HCT116 (cell line): ENCODE results near the gene COPG1. TPM values are rescaled to one million over a fixed set of nuclear protein-coding genes. Genes with fewer than 3 reads are reported as not detected.

Experiments
- ATAC-seq: fragments of 200-7000 bp; cut with Tn5 transposase; 2 replicates; pipeline ENCODE4 v1.9.1; 2020; ENCODE audit warnings: mild to moderate bottlenecking, moderate library complexity
- BruUV-seq: library from RNA; stranded (reverse); fragments of 400-500 nt; replicated peaks from 2 replicates; lab custom pipeline; 2021; lab: Mats Ljungman, UMichigan
- CTCF ChIA-PET: fragments of 300-600 bp; sonication (Branson Sonifier 250); formaldehyde crosslinking; loops from one replicate; lab custom pipeline; 2021; ENCODE audit warnings: antibody characterized with exemption; lab: Charles Lee
- POLR2A ChIA-PET: fragments of 300-600, 350-600 bp; sonication (Branson Sonifier 250); formaldehyde crosslinking; loops from one replicate; lab custom pipeline; 2021; ENCODE audit warnings: antibody characterized with exemption; lab: Charles Lee
- RAD21 ChIA-PET, 2 experiments: fragments of 300-600 bp; sonication (Branson Sonifier 250); formaldehyde crosslinking; loops; one replicate each; lab custom pipeline; 2023; ENCODE audit warnings: low total read pairs in 2 of 2; ENCODE audit not compliant: uncharacterized antibody in 2 of 2, unreplicated experiment in 2 of 2, low non-redundant PET in 1 of 2; lab: Charles Lee
- DNase-seq: peaks from one replicate; pipeline ENCODE4 v3.0.0-alpha.2; 2010; ENCODE audit warnings: low read depth, low spot score
- H2AFZ ChIP-seq: fragments of 200-600 bp; shearing (Covaris generic), sonication (generic); 2 replicates; pipeline ENCODE4 v1.6.1; 2017; ENCODE audit warnings: low read depth, mixed run types, mixed read lengths, antibody characterized with exemption, low read length; ENCODE audit not compliant: poor library complexity, severe bottlenecking
- H3K27ac ChIP-seq: 2 replicates; pipeline ENCODE4 v1.5.1; 2012; ENCODE audit warnings: low read depth, low read length
- H3K27me3 ChIP-seq: fragments of 200-600 bp; sonication (generic); 2 replicates; pipeline ENCODE4 v1.6.1; 2016; ENCODE audit warnings: mixed run types, low read length, mixed read lengths; ENCODE audit not compliant: insufficient read depth
- H3K36me3 ChIP-seq, 2 experiments: fragments of 200-500 bp in 1 of 2; fragments of 200-600 bp in 1 of 2; sonication (Bioruptor generic) in 1 of 2; sonication (generic) in 1 of 2; 2 replicates each; pipeline versions ENCODE4 v1.5.1 to v1.6.1; 2014 to 2016; ENCODE audit warnings: low read length in 2 of 2, inconsistent platforms in 1 of 2, mixed read lengths in 1 of 2, mixed run types in 1 of 2; ENCODE audit not compliant: insufficient read depth in 2 of 2, control insufficient read depth in 1 of 2
- H3K4me1 ChIP-seq, 2 experiments: fragments of 200-600 bp in 1 of 2; sonication (generic) in 1 of 2; 2 replicates each; pipeline versions ENCODE4 v1.5.1 to v1.6.1; 2012 to 2017; ENCODE audit warnings: low read length in 2 of 2, inconsistent platforms in 1 of 2, mild to moderate bottlenecking in 1 of 2, mixed read lengths in 1 of 2, mixed run types in 1 of 2, moderate library complexity in 1 of 2; ENCODE audit not compliant: insufficient read depth in 2 of 2, control insufficient read depth in 1 of 2
- H3K4me2 ChIP-seq: fragments of 200-600 bp; sonication (generic); 2 replicates; pipeline ENCODE4 v1.6.1; 2017; ENCODE audit warnings: mixed run types, low read length, mixed read lengths
- H3K4me3 ChIP-seq, 2 experiments: fragments of 200-600 bp in 1 of 2; sonication (generic) in 1 of 2; replicated peaks in 1 of 2; 2 replicates each; pipeline ENCODE4 v1.5.1; 2011 to 2016; ENCODE audit warnings: low read length in 2 of 2, control low read depth in 1 of 2, low read depth in 1 of 2, mild to moderate bottlenecking in 1 of 2, mixed read lengths in 1 of 2, mixed run types in 1 of 2
- H3K79me2 ChIP-seq: fragments of 200-600 bp; sonication (generic); 2 replicates; pipeline ENCODE4 v1.6.1; 2017; ENCODE audit warnings: mild to moderate bottlenecking, mixed run types, low read length, moderate library complexity, mixed read lengths; ENCODE audit not compliant: insufficient read depth
- H3K9ac ChIP-seq: fragments of 200-600 bp; sonication (generic); 2 replicates; pipeline ENCODE4 v1.6.1; 2016; ENCODE audit warnings: low read length, mixed read lengths
- H3K9me2 ChIP-seq: fragments of 200-600 bp; sonication (generic), shearing (Covaris generic); 2 replicates; pipeline ENCODE4 v1.6.1; 2017; ENCODE audit warnings: mixed run types, mild to moderate bottlenecking, moderate library complexity; ENCODE audit not compliant: insufficient read depth
- H3K9me3 ChIP-seq, 2 experiments: fragments of 200-500 bp in 1 of 2; fragments of 200-600 bp in 1 of 2; sonication (Bioruptor generic) in 1 of 2; sonication (generic) in 1 of 2; 2 replicates each; pipeline ENCODE4 v1.6.1; 2014 to 2017; ENCODE audit warnings: low read length in 2 of 2, mixed read lengths in 2 of 2, inconsistent platforms in 1 of 2, low read depth in 1 of 2, mild to moderate bottlenecking in 1 of 2, mixed run types in 1 of 2, moderate library complexity in 1 of 2; ENCODE audit not compliant: control insufficient read depth in 1 of 2, insufficient read depth in 1 of 2
- H4K20me1 ChIP-seq: fragments of 200-600 bp; sonication (generic), shearing (Covaris generic); 2 replicates; pipeline ENCODE4 v1.6.1; 2017; ENCODE audit warnings: mixed run types, mild to moderate bottlenecking, moderate library complexity; ENCODE audit not compliant: insufficient read depth
- CBX3 ChIP-seq: IDR thresholded peaks from 2 replicates; pipeline ENCODE4 v1.6.1; 2012; ENCODE audit warnings: low read depth
- CTCF ChIP-seq, 3 experiments: fragments of 200-600 bp in 1 of 3; sonication (generic) in 1 of 3; IDR thresholded peaks in 2 of 3; conservative IDR thresholded peaks in 1 of 3; 2 replicates each; pipeline ENCODE4 v1.5.1; 2012 to 2017; ENCODE audit warnings: low read depth in 2 of 3, low read length in 2 of 3, antibody characterized with exemption in 1 of 3, borderline replicate concordance in 1 of 3, control low read depth in 1 of 3, mild to moderate bottlenecking in 1 of 3, mixed read lengths in 1 of 3, mixed run types in 1 of 3, moderate library complexity in 1 of 3; ENCODE audit not compliant: insufficient read depth in 1 of 3
- JUND ChIP-seq: IDR thresholded peaks from 2 replicates; pipeline ENCODE4 v1.6.1; 2012
- MAX ChIP-seq: IDR thresholded peaks from 2 replicates; pipeline ENCODE4 v1.6.1; 2012
- POLR2A ChIP-seq: IDR thresholded peaks from 2 replicates; pipeline ENCODE4 v1.7.0; 2011; ENCODE audit warnings: borderline replicate concordance; ENCODE audit not compliant: insufficient read depth, insufficient read length; ENCODE audit errors: extremely low read depth
- POLR2AphosphoS5 ChIP-seq: IDR thresholded peaks from 2 replicates; pipeline ENCODE4 v1.6.1; 2011; ENCODE audit warnings: mild to moderate bottlenecking, low read depth, low read length, moderate library complexity
- RAD21 ChIP-seq: IDR thresholded peaks from 2 replicates; pipeline ENCODE4 v1.6.1; 2012; ENCODE audit warnings: low read depth, mild to moderate bottlenecking
- REST ChIP-seq: IDR thresholded peaks from 2 replicates; pipeline ENCODE4 v1.6.1; 2012; ENCODE audit warnings: low read depth
- SIN3A ChIP-seq: IDR thresholded peaks from 2 replicates; pipeline ENCODE4 v1.6.1; 2012; ENCODE audit warnings: low read depth
- SRF ChIP-seq: IDR thresholded peaks from 2 replicates; pipeline ENCODE4 v1.6.1; 2012; ENCODE audit warnings: low read depth
- TCF7L2 ChIP-seq: IDR thresholded peaks from 2 replicates; pipeline ENCODE4 v1.7.0; 2011; ENCODE audit warnings: borderline replicate concordance, inconsistent platforms; ENCODE audit not compliant: insufficient read depth, insufficient read length; ENCODE audit errors: extremely low read depth
- YY1 ChIP-seq: IDR thresholded peaks from 2 replicates; pipeline ENCODE4 v1.6.1; 2011; ENCODE audit warnings: low read length, low read depth, moderate library complexity, mild to moderate bottlenecking; ENCODE audit not compliant: insufficient replicate concordance; ENCODE audit errors: extremely low read depth
- intact Hi-C: fragments of 100-400 bp; cut with micrococcal nuclease; formaldehyde crosslinking; loops from 2 replicates; pipeline ENCODE4 v1.10.0; 2022
- total RNA-seq: library from RNA; stranded (reverse); gene quantifications from one replicate; pipeline ENCODE4 v1.2.1, GENCODE V29; 2021; ENCODE audit not compliant: unreplicated experiment

Gene COPG1
- total RNA-seq, 1 experiment from 2014 or later: 182 TPM

- H3K9me3 ChIP-seq: no peaks in the 10 kb centered on the region
- intact Hi-C loops: no loop called here
- no peaks in the 10 kb centered on the region for H3K79me2 ChIP-seq
- BruUV-seq: no TSS peak
- ChIA-PET POLR2A (no interaction called here), RAD21 (no interaction called here), CTCF (no interaction called here)
- no peaks in the 10 kb centered on the region for H4K20me1 ChIP-seq
- H3K9me2 ChIP-seq: no peaks in the 10 kb centered on the region
- TF ChIP-seq MAX (no peak), YY1 (no peak), CTCF (IDR thresholded peaks at IDR 0.05 in 2 of 3, conservative IDR thresholded peaks at IDR 0.05 in 1 of 3; ENCODE audit: borderline replicate concordance in 1 of 3, insufficient read depth in 1 of 3, low read depth in 2 of 3, low read length in 2 of 3) (no peak), REST (no peak), CBX3 (no peak), RAD21 (no peak), POLR2A (no peak), POLR2AphosphoS5 (no peak), SIN3A (no peak), TCF7L2 (no peak), SRF (no peak), JUND (no peak)
- no peaks in the 10 kb centered on the region for H3K36me3 ChIP-seq
- no peaks in the 10 kb centered on the region for H3K27me3 ChIP-seq
- DNase-seq (no peak), ATAC-seq (no peak)
- H3K27ac ChIP-seq: no peak overlapping the region
- H3K4me2 ChIP-seq: no peak overlapping the region
- no peak overlapping the region for H2AFZ ChIP-seq
- H3K4me1 ChIP-seq: no peaks in the 10 kb centered on the region
- no peak overlapping the region for H3K9ac ChIP-seq
- H3K4me3 ChIP-seq: no peak overlapping the region
Measured at GRCh38 chr3:129325383-129325782, 76.0 kb downstream of the COPG1 start.
